Neural progenitor cell (in vitro differentiated cells): Measurements from ENCODE around the gene BDH1. TPM values are rescaled to one million over a fixed set of nuclear protein-coding genes. Genes with fewer than 3 reads are reported as not detected.
"Not testable (repeated sequence)": the region's sequence is repeated elsewhere in the genome, so short reads cannot be mapped to it uniquely, and the experiment has no call there.

Experiments used
- DNase-seq: peaks from one replicate; pipeline ENCODE4 v3.0.0-alpha.2; 2016; ENCODE audit warnings: low spot score
- H2AFZ ChIP-seq: fragments of 200-600 bp; sonication (generic); replicated peaks from 2 replicates; pipeline ENCODE4 v1.6.1; 2016; ENCODE audit warnings: antibody characterized with exemption
- H3F3A ChIP-seq: fragments of 200-600 bp; sonication (generic); 2 replicates; pipeline ENCODE4 v1.6.1; 2016; ENCODE audit warnings: antibody characterized with exemption, low read depth
- H3K27ac ChIP-seq: fragments of 200-600 bp; sonication (generic); 2 replicates; pipeline ENCODE4 v1.5.1; 2016; ENCODE audit warnings: mild to moderate bottlenecking
- H3K27me3 ChIP-seq: fragments of 200-600 bp; sonication (generic); 2 replicates; pipeline ENCODE4 v1.6.1; 2016; ENCODE audit warnings: mild to moderate bottlenecking, moderate library complexity
- H3K36me3 ChIP-seq: fragments of 200-600 bp; sonication (generic); 2 replicates; pipeline ENCODE4 v1.5.1; 2016
- H3K4me1 ChIP-seq: fragments of 200-600 bp; sonication (generic); 2 replicates; pipeline ENCODE4 v1.6.1; 2016; ENCODE audit warnings: mixed run types
- H3K4me2 ChIP-seq: fragments of 200-600 bp; sonication (generic); 2 replicates; pipeline ENCODE4 v1.6.1; 2016
- H3K4me3 ChIP-seq: fragments of 200-600 bp; sonication (generic); 2 replicates; pipeline ENCODE4 v1.5.1; 2016
- H3K79me2 ChIP-seq: fragments of 200-600 bp; sonication (generic); 2 replicates; pipeline ENCODE4 v1.6.1; 2016; ENCODE audit warnings: low read depth
- H3K9ac ChIP-seq: fragments of 200-600 bp; sonication (generic); 2 replicates; pipeline ENCODE4 v1.6.1; 2016
- H3K9me3 ChIP-seq: fragments of 200-600 bp; sonication (generic); 2 replicates; pipeline ENCODE4 v1.5.1; 2016; ENCODE audit warnings: low read depth
- H4K20me1 ChIP-seq: fragments of 200-600 bp; sonication (generic); 2 replicates; pipeline ENCODE4 v1.6.1; 2016; ENCODE audit warnings: low read depth
- H3K27ac Mint-ChIP-seq: 3 replicates; pipeline ENCODE4 v1.8.0; 2021; ENCODE audit warnings: mixed read lengths
- H3K27me3 Mint-ChIP-seq: 2 replicates; pipeline ENCODE4 v1.8.0; 2022; ENCODE audit warnings: low read depth, mild to moderate bottlenecking, inconsistent platforms, moderate library complexity, mixed read lengths; ENCODE audit not compliant: insufficient read depth
- H3K36me3 Mint-ChIP-seq: 3 replicates; pipeline ENCODE4 v1.8.0; 2021; ENCODE audit warnings: mixed read lengths
- H3K4me1 Mint-ChIP-seq: 3 replicates; pipeline ENCODE4 v1.8.0; 2021; ENCODE audit warnings: mixed read lengths
- H3K4me3 Mint-ChIP-seq: 3 replicates; pipeline ENCODE4 v1.8.0; 2021; ENCODE audit warnings: mild to moderate bottlenecking, moderate library complexity, mixed read lengths
- H3K9me3 Mint-ChIP-seq: 3 replicates; pipeline ENCODE4 v1.8.0; 2020; ENCODE audit warnings: mixed read lengths
- EZH2 ChIP-seq: fragments of 200-600 bp; sonication (generic); IDR thresholded peaks from 2 replicates; pipeline ENCODE4 v1.6.1; 2017; ENCODE audit warnings: antibody characterized with exemption, mild to moderate bottlenecking, moderate library complexity
- EZH2phosphoT487 ChIP-seq: fragments of 200-600 bp; sonication (generic); IDR thresholded peaks from 2 replicates; pipeline ENCODE4 v1.6.1; 2017; ENCODE audit warnings: antibody characterized with exemption
- total RNA-seq: library from RNA; depleted of rRNA; stranded (reverse); fragments of >200 nt; gene quantifications from 2 replicates; pipeline ENCODE4 v1.2.3, GENCODE V29; 2015; ENCODE audit warnings: low replicate concordance
- TF ChIP-seq, protein P1 (sequence below): fragments of 200-600 bp; sonication (generic); IDR thresholded peaks from 2 replicates; pipeline ENCODE4 v1.5.1; 2017; ENCODE audit warnings: antibody characterized with exemption, mild to moderate bottlenecking

Gene BDH1
- total RNA-seq, 1 donor from 2014 or later = 19.4 TPM

DNA sequence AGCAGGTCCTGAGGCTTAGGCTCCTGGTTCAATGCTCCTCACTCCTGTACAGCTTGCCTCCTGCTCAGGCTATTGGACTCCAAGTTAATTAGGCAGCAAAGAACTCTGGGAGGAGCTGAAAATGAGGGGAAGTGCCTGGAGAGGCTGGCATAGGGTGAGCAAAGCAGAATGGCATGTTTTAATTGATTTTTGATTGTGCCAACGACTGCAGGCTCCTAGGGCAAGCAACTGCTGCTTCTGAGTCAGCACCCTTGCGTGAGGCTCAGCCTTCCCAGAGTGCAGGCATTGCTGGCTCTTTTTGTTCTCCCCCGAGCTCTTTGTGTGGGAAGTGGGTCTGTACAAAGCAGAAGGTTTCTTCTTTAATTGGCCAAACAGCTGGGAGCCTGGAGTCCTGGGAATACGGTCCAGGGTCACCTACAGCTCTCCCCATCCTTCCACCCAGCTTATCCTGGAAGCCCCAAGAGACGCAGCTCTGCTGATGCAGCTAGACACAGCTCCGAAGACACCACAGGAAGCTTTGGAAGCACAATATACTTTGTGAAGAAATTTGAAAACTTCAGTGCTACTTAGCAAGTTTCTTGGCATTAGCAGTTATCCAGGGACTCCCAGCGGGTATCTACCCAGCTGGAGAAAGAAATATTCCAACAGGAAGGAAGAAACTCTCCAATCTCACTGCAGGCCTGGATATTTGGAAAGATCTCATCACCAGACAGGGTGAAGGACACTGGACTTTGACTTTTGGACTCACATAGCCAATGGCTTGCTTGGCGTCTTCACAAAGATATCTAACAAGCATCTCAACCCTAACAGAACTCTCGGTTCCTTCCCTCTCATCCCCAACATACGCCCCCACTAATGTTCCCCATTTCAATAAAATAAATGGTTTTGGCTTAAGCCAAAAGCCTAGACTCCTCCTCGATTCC is 76.8 kb downstream of the BDH1 start:
- peak; percentile 32 for DNase-seq

DNA sequence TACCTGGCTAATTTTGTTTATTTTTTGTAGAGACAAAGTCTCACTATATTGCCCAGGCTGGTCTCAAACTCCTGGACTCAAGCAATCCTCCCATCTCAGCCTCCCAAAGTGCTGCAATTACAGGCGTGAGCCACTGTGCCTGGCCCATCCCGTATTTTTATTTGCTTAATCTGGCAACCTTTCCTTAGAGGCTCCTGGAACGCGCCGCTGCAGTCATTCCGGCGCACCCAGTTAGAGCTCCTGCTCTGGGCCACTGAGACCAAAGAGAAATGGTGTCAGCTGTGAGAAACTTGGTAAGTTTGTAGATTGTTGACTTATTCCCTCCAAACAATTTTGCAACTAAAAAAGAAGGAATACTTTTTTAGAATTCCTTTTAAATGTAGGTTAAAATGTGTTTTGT is 78.0 kb downstream of the BDH1 start:
- not testable (repeated sequence) for DNase-seq, H3K27ac ChIP-seq, H4K20me1 ChIP-seq, H3K4me3 ChIP-seq, H3K9me3 ChIP-seq, H3K27me3 Mint-ChIP-seq, H2AFZ ChIP-seq, H3K36me3 Mint-ChIP-seq, H3K79me2 ChIP-seq, H3K27me3 ChIP-seq, H3K36me3 ChIP-seq, H3K9ac ChIP-seq, H3K27ac Mint-ChIP-seq, H3K9me3 Mint-ChIP-seq, H3K4me2 ChIP-seq, H3K4me3 Mint-ChIP-seq
- H3F3A ChIP-seq = peaks cover 20% of the 10 kb centered on the region
- peaks cover 13% of the 10 kb centered on the region for H3K4me1 ChIP-seq
- peaks cover 33% of the 10 kb centered on the region for H3K4me1 Mint-ChIP-seq

More for the DNA sequence above, 76.8 kb downstream of the BDH1 start:
- H3K4me2 ChIP-seq = no peak overlapping the region
- no peaks in the 10 kb centered on the region for H3K9me3 ChIP-seq
- no peak overlapping the region for H3K9ac ChIP-seq
- Mint-ChIP-seq H3K27ac (no peak overlapping the region), H3K36me3 (no peaks in the 10 kb centered on the region), H3K4me1 (peaks cover 29% of the 10 kb centered on the region), H3K4me3 (no peak overlapping the region), H3K9me3 (no peaks in the 10 kb centered on the region), H3K27me3 (peaks cover 4% of the 10 kb centered on the region)
- peak overlapping the region; percentile 51 for H2AFZ ChIP-seq
- H3K4me3 ChIP-seq = no peak overlapping the region
- peaks cover 20% of the 10 kb centered on the region for H3F3A ChIP-seq
- no peaks in the 10 kb centered on the region for H3K27me3 ChIP-seq
- no peak overlapping the region for H3K27ac ChIP-seq
- TF ChIP-seq EZH2phosphoT487 = no peak
- TF ChIP-seq, protein P1, sequence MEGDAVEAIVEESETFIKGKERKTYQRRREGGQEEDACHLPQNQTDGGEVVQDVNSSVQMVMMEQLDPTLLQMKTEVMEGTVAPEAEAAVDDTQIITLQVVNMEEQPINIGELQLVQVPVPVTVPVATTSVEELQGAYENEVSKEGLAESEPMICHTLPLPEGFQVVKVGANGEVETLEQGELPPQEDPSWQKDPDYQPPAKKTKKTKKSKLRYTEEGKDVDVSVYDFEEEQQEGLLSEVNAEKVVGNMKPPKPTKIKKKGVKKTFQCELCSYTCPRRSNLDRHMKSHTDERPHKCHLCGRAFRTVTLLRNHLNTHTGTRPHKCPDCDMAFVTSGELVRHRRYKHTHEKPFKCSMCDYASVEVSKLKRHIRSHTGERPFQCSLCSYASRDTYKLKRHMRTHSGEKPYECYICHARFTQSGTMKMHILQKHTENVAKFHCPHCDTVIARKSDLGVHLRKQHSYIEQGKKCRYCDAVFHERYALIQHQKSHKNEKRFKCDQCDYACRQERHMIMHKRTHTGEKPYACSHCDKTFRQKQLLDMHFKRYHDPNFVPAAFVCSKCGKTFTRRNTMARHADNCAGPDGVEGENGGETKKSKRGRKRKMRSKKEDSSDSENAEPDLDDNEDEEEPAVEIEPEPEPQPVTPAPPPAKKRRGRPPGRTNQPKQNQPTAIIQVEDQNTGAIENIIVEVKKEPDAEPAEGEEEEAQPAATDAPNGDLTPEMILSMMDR = no peak
- TF ChIP-seq EZH2 = no peak
- H3K4me1 ChIP-seq = peaks cover 13% of the 10 kb centered on the region
- H4K20me1 ChIP-seq = no peaks in the 10 kb centered on the region
- H3K79me2 ChIP-seq = no peaks in the 10 kb centered on the region
- no peaks in the 10 kb centered on the region for H3K36me3 ChIP-seq

DNA sequence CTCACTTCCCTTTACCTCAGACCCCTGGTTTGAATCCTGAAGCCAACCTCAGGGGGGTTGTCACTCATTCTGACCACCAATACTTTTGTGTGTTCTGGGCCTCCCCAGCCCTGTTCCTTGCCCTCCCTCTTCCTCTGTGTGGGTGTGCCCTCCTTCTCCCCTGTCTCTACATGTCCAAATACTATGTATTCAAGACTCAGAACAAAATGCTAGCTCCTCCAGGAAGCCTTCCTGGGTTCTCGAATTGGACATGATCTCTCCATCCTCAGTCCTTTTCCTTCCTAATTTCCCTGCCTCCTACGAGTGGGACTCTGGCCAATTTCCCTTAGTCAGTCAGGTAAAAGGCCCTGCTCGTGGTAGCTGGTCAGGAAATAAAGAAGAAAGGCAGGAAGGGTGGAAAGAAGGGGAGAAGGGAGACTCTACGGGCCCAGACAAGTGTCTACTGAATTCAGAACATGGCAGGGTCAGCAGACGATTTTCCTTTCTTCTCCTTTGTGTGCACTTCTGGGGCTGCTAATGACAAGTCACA is 79.7 kb downstream of the BDH1 start:
- H2AFZ ChIP-seq = no peak overlapping the region
- Mint-ChIP-seq H3K36me3 (peaks cover 1% of the 10 kb centered on the region), H3K27ac (no peak overlapping the region), H3K4me1 (peaks cover 37% of the 10 kb centered on the region), H3K9me3 (no peaks in the 10 kb centered on the region), H3K4me3 (peak overlapping the region; percentile 41), H3K27me3 (peaks cover 9% of the 10 kb centered on the region)
- H3K9me3 ChIP-seq = no peaks in the 10 kb centered on the region
- no peaks in the 10 kb centered on the region for H4K20me1 ChIP-seq
- no peak overlapping the region for H3K4me3 ChIP-seq
- H3K79me2 ChIP-seq = no peaks in the 10 kb centered on the region
- peaks cover 12% of the 10 kb centered on the region for H3F3A ChIP-seq
- TF ChIP-seq EZH2phosphoT487 (no peak), EZH2 (no peak)
- TF ChIP-seq, protein P1 = no peak
- no peak overlapping the region for H3K4me2 ChIP-seq
- peaks cover 16% of the 10 kb centered on the region for H3K4me1 ChIP-seq
- H3K9ac ChIP-seq = no peak overlapping the region
- DNase-seq = no peak
- no peaks in the 10 kb centered on the region for H3K27me3 ChIP-seq
- H3K27ac ChIP-seq = no peak overlapping the region
- no peaks in the 10 kb centered on the region for H3K36me3 ChIP-seq

DNA sequence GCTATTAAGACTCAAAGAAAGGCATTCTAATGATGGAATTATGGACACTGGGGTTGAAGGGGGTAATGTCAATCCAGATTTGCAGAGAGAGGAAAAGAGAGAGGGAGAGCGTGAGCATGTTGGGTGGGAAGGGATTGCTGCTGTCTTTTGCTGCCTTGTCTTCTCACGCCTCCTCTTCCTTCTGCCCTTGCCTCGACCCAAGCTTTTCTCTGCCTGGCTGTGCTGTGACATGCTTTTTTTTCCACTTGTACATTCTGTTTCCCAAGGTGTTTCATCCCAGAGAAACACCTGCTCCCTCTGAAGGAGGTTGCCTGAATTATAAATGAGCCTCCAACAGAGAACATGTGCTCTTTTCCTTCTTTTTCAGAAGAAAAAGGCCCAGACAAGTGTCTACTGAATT is 80.3 kb downstream of the BDH1 start:
- Histone ChIP-seq H3K4me3 (no peak overlapping the region), H3K79me2 (no peaks in the 10 kb centered on the region), H3K27me3 (no peaks in the 10 kb centered on the region), H3K36me3 (no peaks in the 10 kb centered on the region), H3K9ac (no peak overlapping the region), H3F3A (peaks cover 12% of the 10 kb centered on the region), H3K27ac (no peak overlapping the region), H4K20me1 (no peaks in the 10 kb centered on the region), H2AFZ (no peak overlapping the region), H3K4me2 (no peak overlapping the region), H3K9me3 (no peaks in the 10 kb centered on the region), H3K4me1 (peaks cover 21% of the 10 kb centered on the region)
- Mint-ChIP-seq H3K36me3 (peaks cover 1% of the 10 kb centered on the region), H3K4me3 (no peak overlapping the region), H3K27ac (no peak overlapping the region), H3K4me1 (peaks cover 41% of the 10 kb centered on the region), H3K9me3 (peaks cover 4% of the 10 kb centered on the region), H3K27me3 (peaks cover 9% of the 10 kb centered on the region)
- TF ChIP-seq, protein P1 = no peak
- TF ChIP-seq EZH2 (no peak), EZH2phosphoT487 (no peak)
- DNase-seq = no peak
